Measurements from ENCODE around the gene SYTL3.
A peak's percentile ranks its signal among the peaks of the same experiment; 100 is the strongest.
"Not testable (repeated sequence)": the region's sequence is repeated elsewhere in the genome, so short reads cannot be mapped to it uniquely, and the experiment has no call there.

The SYTL3 gene

DNA sequence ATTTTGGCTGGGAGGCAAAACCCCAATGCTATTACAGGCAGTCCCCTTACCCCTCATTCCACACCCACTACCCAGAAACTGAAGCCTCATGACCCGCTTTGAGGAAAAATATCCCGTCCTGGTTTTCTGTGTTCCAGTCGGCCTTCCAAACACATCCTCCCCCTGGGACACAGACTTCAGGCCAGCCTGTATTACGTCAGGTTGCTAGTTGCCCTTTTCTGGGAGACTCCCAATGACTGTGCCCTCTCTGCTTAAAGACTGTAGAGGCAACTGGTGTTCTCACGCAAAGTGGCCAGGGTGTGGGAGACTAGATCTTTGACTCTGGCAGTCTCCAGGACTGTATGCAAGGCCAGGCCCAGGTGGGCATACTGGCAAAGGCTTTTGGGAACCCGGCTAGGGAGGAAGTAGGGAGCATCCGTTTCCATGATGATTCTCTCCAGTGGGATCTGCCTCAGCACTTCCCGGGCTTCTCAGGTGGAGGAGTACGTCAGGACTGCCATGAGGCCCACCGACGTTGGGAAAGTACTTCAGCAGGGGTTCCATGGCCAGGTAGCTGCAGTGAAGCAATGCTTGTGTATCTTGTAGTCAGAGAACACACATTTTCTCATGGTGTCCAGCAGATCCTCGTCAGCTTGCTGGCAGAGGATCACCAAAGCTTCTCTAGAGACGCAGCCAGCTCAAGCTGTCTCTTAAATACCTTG, 40.2 kb upstream of the SYTL3 start:
- H3K27ac ChIP-seq (ENCODE audit: low read depth, low read length), result no peak overlapping the region
- no peak overlapping the region for H3K4me3 ChIP-seq (ENCODE audit: low read depth in 1 of 5, low read length in 5 of 5)
- peaks cover 7 to 15% (median 13%) of the 10 kb centered on the region in 5 donors for H3K4me1 ChIP-seq (ENCODE audit: control insufficient read depth in 5 of 5, insufficient read depth in 5 of 5, low read length in 5 of 5)
- no peaks in the 10 kb centered on the region for H3K9me3 ChIP-seq (ENCODE audit: control insufficient read depth in 5 of 5, low read length in 5 of 5)
- H3K27me3 ChIP-seq (ENCODE audit: control insufficient read depth in 5 of 5, insufficient read depth in 4 of 5, low read length in 5 of 5), result no peaks in the 10 kb centered on the region
- peak overlapping the region in 2 of 5 donors; percentile 1 to 25 for H3K9ac ChIP-seq (ENCODE audit: low read length in 5 of 5)
- peaks cover 0 to 66% (median 56%) of the 10 kb centered on the region in 5 donors for H3K36me3 ChIP-seq (ENCODE audit: control insufficient read depth in 5 of 5, insufficient read depth in 5 of 5, low read length in 5 of 5)

GRCh38 chr6:158610319-158610968, 39.4 kb upstream of the SYTL3 start:
- Histone ChIP-seq H3K9me3 (ENCODE audit: control insufficient read depth in 5 of 5, low read length in 5 of 5) (no peaks in the 10 kb centered on the region), H3K9ac (ENCODE audit: low read length in 5 of 5) (no peak overlapping the region), H3K4me1 (ENCODE audit: control insufficient read depth in 5 of 5, insufficient read depth in 5 of 5, low read length in 5 of 5) (peaks cover 7 to 15% (median 10%) of the 10 kb centered on the region in 5 donors), H3K27me3 (ENCODE audit: control insufficient read depth in 5 of 5, insufficient read depth in 4 of 5, low read length in 5 of 5) (no peaks in the 10 kb centered on the region), H3K36me3 (ENCODE audit: control insufficient read depth in 5 of 5, insufficient read depth in 5 of 5, low read length in 5 of 5) (peaks cover 0 to 64% (median 55%) of the 10 kb centered on the region in 5 donors), H3K27ac (ENCODE audit: low read depth, low read length) (no peak overlapping the region), H3K4me3 (ENCODE audit: low read depth in 1 of 5, low read length in 5 of 5) (no peak overlapping the region)

GRCh38 chr6:158611039-158611438, 38.8 kb upstream of the SYTL3 start:
- Histone ChIP-seq H3K27ac (ENCODE audit: low read depth, low read length) (no peak overlapping the region), H3K36me3 (ENCODE audit: control insufficient read depth in 5 of 5, insufficient read depth in 5 of 5, low read length in 5 of 5) (peaks cover 0 to 58% (median 51%) of the 10 kb centered on the region in 5 donors), H3K27me3 (ENCODE audit: control insufficient read depth in 5 of 5, insufficient read depth in 4 of 5, low read length in 5 of 5) (no peaks in the 10 kb centered on the region), H3K4me3 (ENCODE audit: low read depth in 1 of 5, low read length in 5 of 5) (no peak overlapping the region), H3K4me1 (ENCODE audit: control insufficient read depth in 5 of 5, insufficient read depth in 5 of 5, low read length in 5 of 5) (peaks cover 7 to 15% (median 10%) of the 10 kb centered on the region in 5 donors), H3K9me3 (ENCODE audit: control insufficient read depth in 5 of 5, low read length in 5 of 5) (no peaks in the 10 kb centered on the region), H3K9ac (ENCODE audit: low read length in 5 of 5) (no peak overlapping the region)

- Histone ChIP-seq H3K27me3 (ENCODE audit: control insufficient read depth in 5 of 5, insufficient read depth in 4 of 5, low read length in 5 of 5) (no peaks in the 10 kb centered on the region), H3K9ac (ENCODE audit: low read length in 5 of 5) (no peak overlapping the region), H3K4me3 (ENCODE audit: low read depth in 1 of 5, low read length in 5 of 5) (no peak overlapping the region), H3K27ac (ENCODE audit: low read depth, low read length) (no peak overlapping the region), H3K36me3 (ENCODE audit: control insufficient read depth in 5 of 5, insufficient read depth in 5 of 5, low read length in 5 of 5) (peaks cover 0 to 51% (median 45%) of the 10 kb centered on the region in 5 donors), H3K9me3 (ENCODE audit: control insufficient read depth in 5 of 5, low read length in 5 of 5) (no peaks in the 10 kb centered on the region), H3K4me1 (ENCODE audit: control insufficient read depth in 5 of 5, insufficient read depth in 5 of 5, low read length in 5 of 5) (peaks cover 7 to 15% (median 10%) of the 10 kb centered on the region in 5 donors)
These were observed 38.1 kb upstream of the SYTL3 start for GRCh38 chr6:158611541-158612370.

DNA sequence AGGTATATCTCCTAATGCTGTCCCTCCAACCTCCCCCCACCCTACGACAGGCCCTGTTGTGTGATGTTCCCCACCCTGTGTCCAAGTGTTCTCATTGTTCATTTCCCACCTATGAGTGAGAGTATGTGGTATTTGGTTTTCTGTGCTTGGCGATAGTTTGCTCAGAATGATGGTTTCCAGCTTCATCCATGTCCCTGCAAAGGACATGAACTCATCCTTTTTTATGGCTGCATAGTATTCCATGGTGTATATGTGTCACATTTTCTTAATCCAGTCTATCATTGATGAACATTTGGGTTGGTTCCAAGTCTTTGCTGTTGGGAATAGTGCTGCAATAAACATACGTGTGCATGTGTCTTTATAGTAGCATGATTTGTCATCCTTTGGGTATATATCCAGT, 35.2 kb upstream of the SYTL3 start:
- peaks cover 0 to 26% (median 24%) of the 10 kb centered on the region in 5 donors for H3K36me3 ChIP-seq (ENCODE audit: control insufficient read depth in 5 of 5, insufficient read depth in 5 of 5, low read length in 5 of 5)
- H3K4me3 ChIP-seq (ENCODE audit: low read depth in 1 of 5, low read length in 5 of 5); H3K4me1 ChIP-seq (ENCODE audit: control insufficient read depth in 5 of 5, insufficient read depth in 5 of 5, low read length in 5 of 5); H3K9me3 ChIP-seq (ENCODE audit: control insufficient read depth in 5 of 5, low read length in 5 of 5); H3K9ac ChIP-seq (ENCODE audit: low read length in 5 of 5); H3K27me3 ChIP-seq (ENCODE audit: control insufficient read depth in 5 of 5, insufficient read depth in 4 of 5, low read length in 5 of 5); H3K27ac ChIP-seq (ENCODE audit: low read depth, low read length): not testable (repeated sequence)

DNA sequence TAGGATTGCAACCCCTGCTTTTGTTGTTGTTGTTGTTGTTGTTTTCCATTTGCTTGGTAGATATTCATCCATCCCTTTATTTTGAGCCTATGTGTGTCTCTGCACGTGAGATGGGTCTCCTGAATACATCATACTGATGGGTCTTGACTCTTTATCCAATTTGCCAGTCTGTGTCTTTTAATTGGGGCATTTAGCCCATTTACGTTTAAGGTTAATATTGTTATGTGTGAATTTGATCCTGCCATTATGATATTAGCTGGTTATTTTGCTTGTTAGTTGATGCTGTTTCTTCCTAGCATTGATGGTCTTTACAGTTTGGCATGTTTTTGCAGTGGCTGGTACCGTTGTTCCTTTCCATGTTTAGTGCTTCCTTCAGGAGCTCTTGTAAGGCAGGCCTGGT, 31.6 kb upstream of the SYTL3 start:
- not testable (repeated sequence) for H3K27me3 ChIP-seq (ENCODE audit: control insufficient read depth in 5 of 5, insufficient read depth in 4 of 5, low read length in 5 of 5); H3K4me1 ChIP-seq (ENCODE audit: control insufficient read depth in 5 of 5, insufficient read depth in 5 of 5, low read length in 5 of 5); H3K9ac ChIP-seq (ENCODE audit: low read length in 5 of 5); H3K27ac ChIP-seq (ENCODE audit: low read depth, low read length); H3K4me3 ChIP-seq (ENCODE audit: low read depth in 1 of 5, low read length in 5 of 5); H3K9me3 ChIP-seq (ENCODE audit: control insufficient read depth in 5 of 5, low read length in 5 of 5)
- peaks cover 0 to 30% (median 19%) of the 10 kb centered on the region in 5 donors for H3K36me3 ChIP-seq (ENCODE audit: control insufficient read depth in 5 of 5, insufficient read depth in 5 of 5, low read length in 5 of 5)

DNA sequence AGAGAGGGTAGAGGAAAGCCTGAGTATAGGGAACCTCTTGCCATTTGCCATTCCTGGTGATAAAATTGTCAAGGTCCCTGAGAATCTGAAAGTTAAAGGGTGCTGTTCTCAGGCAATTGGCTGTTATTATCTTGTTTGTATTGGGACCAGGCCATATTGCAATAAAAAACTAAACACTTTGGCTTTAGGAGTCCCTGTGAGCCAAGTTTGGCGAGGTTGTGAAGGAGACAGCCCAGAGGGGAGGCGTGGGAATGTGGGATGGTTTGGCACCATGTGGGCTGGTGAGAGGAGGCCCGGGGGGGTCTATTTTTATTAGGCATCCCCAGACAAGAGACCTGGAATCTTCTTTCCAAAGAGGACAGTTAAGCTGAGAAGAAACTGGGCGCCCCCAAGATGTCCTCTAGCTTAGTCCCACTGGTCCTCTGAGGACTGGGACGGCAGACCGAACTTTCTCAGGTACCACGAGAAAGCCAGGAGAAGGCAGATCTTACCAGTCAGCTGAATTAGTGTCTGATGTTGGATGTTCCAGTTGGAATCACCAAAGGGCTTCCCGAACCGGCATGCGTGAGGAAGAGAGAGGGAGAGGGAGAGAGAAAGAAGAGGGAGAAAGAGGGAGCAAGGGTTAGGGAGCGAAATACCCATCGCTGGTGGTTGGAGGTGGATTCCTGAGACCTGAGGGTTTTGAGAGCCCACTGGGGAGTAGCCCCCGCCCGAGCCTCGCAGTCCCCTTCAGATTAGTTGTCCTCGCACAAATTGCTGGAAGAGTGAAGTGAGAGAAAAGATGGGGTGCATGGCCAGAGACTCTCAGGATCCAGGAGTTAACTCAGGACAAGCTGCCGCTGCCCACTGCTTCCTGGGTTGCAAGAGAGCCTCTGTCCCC, 29.7 kb upstream of the SYTL3 start:
- H3K4me3 ChIP-seq (ENCODE audit: low read depth in 1 of 5, low read length in 5 of 5), result no peak overlapping the region
- no peak overlapping the region for H3K9ac ChIP-seq (ENCODE audit: low read length in 5 of 5)
- H3K9me3 ChIP-seq (ENCODE audit: control insufficient read depth in 5 of 5, low read length in 5 of 5), result no peaks in the 10 kb centered on the region
- no peak overlapping the region for H3K27ac ChIP-seq (ENCODE audit: low read depth, low read length)
- peaks cover 0 to 45% (median 28%) of the 10 kb centered on the region in 5 donors for H3K36me3 ChIP-seq (ENCODE audit: control insufficient read depth in 5 of 5, insufficient read depth in 5 of 5, low read length in 5 of 5)
- no peaks in the 10 kb centered on the region for H3K27me3 ChIP-seq (ENCODE audit: control insufficient read depth in 5 of 5, insufficient read depth in 4 of 5, low read length in 5 of 5)
- no peaks in the 10 kb centered on the region for H3K4me1 ChIP-seq (ENCODE audit: control insufficient read depth in 5 of 5, insufficient read depth in 5 of 5, low read length in 5 of 5)

DNA sequence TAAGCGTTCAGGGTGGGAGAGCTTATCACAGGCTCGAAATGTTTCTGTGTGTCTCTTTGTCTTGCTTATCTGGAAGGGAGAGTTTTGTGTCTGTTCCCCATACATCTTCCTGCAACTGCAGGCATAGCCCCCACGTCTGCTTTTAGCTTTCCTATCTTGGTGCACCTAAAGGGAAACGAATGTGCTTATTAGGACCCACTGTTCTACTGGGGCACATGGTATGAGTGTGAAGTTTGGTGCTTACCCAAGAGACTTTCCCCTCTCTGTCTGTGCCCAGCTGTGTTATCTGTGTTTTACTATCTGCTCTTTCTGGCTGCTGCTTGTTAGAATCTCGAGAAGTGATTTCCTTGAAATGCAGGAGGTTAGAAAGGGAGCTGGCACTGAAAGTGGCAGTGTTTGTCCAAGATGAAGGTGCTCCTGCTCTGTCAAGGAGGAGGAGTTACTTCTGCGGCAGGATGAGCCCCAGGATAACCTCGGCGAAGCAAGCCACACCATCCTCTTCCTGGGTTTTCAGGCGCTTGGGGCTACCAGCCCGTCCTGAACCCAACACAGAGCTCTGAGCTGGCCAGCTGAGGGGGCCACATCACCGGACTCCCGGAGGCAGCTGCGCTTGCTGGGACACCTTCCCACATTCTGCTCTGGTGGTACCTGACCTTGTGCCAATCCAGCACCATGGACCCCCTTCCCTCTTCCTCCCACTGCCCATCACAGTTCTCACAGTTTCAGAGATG, 28.7 kb upstream of the SYTL3 start:
- H3K27me3 ChIP-seq (ENCODE audit: control insufficient read depth in 5 of 5, insufficient read depth in 4 of 5, low read length in 5 of 5), result no peaks in the 10 kb centered on the region
- no peak overlapping the region for H3K4me3 ChIP-seq (ENCODE audit: low read depth in 1 of 5, low read length in 5 of 5)
- no peak overlapping the region for H3K9ac ChIP-seq (ENCODE audit: low read length in 5 of 5)
- no peaks in the 10 kb centered on the region for H3K9me3 ChIP-seq (ENCODE audit: control insufficient read depth in 5 of 5, low read length in 5 of 5)
- H3K4me1 ChIP-seq (ENCODE audit: control insufficient read depth in 5 of 5, insufficient read depth in 5 of 5, low read length in 5 of 5), result peaks cover 0 to 5% (median 4%) of the 10 kb centered on the region in 5 donors
- H3K36me3 ChIP-seq (ENCODE audit: control insufficient read depth in 5 of 5, insufficient read depth in 5 of 5, low read length in 5 of 5), result peaks cover 0 to 52% (median 34%) of the 10 kb centered on the region in 5 donors
- H3K27ac ChIP-seq (ENCODE audit: low read depth, low read length), result no peak overlapping the region

All from subcutaneous abdominal adipose tissue (tissue), 5 donors.